Astrocyte of the cerebellum (primary cell): ENCODE results near the gene AUNIP.

Source experiments
- DNase-seq: peaks from one replicate; pipeline ENCODE4 v3.0.0-alpha.2; 2011; ENCODE audit warnings: low read depth
- H3K4me3 ChIP-seq: 2 replicates; pipeline ENCODE4 v1.5.1; 2011; ENCODE audit warnings: mild to moderate bottlenecking, low read depth, low read length, moderate library complexity
- in situ Hi-C: cut with HindIII; loops from 2 replicates; pipeline ENCODE4 v1.10.0; 2017; ENCODE audit warnings: low sequenced_read_pairs
- TF ChIP-seq, protein P1 (sequence below): IDR thresholded peaks from 2 replicates; pipeline ENCODE4 v1.5.1; 2012; ENCODE audit warnings: low read length, low read depth, moderate library complexity, mild to moderate bottlenecking; ENCODE audit errors: missing control alignments

Gene AUNIP

GRCh38 chr1:25862785-25863485 lies 3.7 kb upstream of the AUNIP start:
- in situ Hi-C loops, result no loop called here
- no peak for DNase-seq
- TF ChIP-seq, protein P1, sequence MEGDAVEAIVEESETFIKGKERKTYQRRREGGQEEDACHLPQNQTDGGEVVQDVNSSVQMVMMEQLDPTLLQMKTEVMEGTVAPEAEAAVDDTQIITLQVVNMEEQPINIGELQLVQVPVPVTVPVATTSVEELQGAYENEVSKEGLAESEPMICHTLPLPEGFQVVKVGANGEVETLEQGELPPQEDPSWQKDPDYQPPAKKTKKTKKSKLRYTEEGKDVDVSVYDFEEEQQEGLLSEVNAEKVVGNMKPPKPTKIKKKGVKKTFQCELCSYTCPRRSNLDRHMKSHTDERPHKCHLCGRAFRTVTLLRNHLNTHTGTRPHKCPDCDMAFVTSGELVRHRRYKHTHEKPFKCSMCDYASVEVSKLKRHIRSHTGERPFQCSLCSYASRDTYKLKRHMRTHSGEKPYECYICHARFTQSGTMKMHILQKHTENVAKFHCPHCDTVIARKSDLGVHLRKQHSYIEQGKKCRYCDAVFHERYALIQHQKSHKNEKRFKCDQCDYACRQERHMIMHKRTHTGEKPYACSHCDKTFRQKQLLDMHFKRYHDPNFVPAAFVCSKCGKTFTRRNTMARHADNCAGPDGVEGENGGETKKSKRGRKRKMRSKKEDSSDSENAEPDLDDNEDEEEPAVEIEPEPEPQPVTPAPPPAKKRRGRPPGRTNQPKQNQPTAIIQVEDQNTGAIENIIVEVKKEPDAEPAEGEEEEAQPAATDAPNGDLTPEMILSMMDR, result no peak
- H3K4me3 ChIP-seq, result no peak overlapping the region

DNA sequence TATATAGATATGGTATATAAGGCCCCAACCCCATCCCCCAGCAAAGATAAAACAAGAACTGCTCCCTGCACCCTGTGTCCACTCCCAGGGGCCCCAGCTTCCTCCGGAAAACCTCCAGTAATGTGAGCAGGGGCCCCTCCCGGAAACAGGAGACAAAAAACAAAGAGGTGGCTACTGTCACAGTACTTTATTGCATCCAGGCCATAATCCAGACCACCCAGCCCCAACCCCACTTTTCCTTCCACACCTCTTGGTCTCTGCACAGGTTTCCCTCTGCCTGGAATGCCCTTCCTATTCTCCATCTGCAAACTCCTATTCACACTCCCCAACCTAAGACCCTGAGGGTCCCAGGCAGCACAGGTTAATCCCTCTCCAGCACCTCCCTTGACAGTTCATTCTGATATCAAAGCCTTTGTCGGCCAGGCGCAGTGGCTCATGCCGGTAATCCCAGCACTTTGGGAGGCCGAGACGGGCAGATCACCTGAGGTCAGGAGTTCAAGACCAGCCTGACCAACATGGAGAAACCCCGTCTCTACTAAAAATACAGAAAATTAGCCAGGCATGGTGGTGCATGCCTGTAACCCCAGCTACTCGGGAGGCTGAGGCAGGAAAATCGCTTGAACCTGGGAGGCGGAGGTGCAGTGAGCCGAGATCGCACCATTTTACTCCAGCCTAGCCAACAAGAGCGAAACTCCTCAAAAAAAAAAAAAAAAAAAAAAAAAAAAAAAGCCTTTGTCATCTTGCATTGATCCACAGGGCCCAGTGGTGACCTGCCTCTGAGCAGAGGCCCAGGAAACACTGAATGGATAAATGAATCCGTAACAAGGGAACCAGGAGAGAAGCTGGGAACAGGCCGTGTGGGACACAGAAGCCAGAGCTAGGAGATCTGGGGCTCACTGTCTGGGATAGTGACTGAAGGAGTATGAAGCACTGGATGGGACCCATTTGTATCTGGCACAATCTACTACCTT lies 2.3 kb upstream of the AUNIP start:
- in situ Hi-C loops, result no loop called here
- DNase-seq, result no peak
- TF ChIP-seq, protein P1, result no peak
- H3K4me3 ChIP-seq, result no peak overlapping the region

DNA sequence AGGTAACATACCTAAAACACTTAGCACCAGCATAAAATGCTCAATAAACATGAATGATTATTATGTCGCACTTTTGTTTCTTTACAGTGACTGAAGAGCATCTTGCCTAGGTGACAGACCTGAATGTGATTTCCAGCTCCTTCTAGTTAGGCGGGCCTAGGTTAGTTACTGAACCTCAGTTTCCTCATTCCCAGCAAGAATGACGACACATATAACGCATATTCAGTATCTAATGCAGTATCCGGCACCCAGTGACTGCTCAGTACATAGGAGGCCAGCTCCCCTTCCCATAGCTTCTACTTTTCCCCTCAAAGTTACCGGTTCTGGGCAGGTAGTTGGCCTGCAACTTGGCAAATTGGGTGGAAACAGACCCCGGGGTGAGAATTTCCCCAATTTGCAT lies 763 bp downstream of the AUNIP start:
- H3K4me3 ChIP-seq, result peak overlapping the region; percentile 68
- TF ChIP-seq, protein P1, result no peak
- DNase-seq, result no peak
- in situ Hi-C loops, result no loop called here

GRCh38 chr1:25856856-25857255 lies 2.4 kb downstream of the AUNIP start:
- in situ Hi-C loops, result no loop called here

GRCh38 chr1:25854554-25854953 lies 4.7 kb downstream of the AUNIP start:
- TF ChIP-seq, protein P1, result no peak
- no peak for DNase-seq
- no peak overlapping the region for H3K4me3 ChIP-seq
- in situ Hi-C loops, result no loop called here

More at GRCh38 chr1:25856856-25857255, 2.4 kb downstream of the AUNIP start:
- TF ChIP-seq, protein P1, result no peak
- H3K4me3 ChIP-seq, result no peak overlapping the region
- no peak for DNase-seq

- no peak overlapping the region for H3K4me3 ChIP-seq
- TF ChIP-seq, protein P1, result no peak
- in situ Hi-C loops, result loop anchor here (5.0 kb wide), 1 partner anchor 49 kb away; no protein-coding TSS in a partner anchor
- no peak for DNase-seq
These were observed 10.7 kb downstream of the AUNIP start for GRCh38 chr1:25848531-25848930.
